ENCODE results near the gene WFDC2.

Gene WFDC2

GRCh38 chr20:45469336-45470261, at the start of gene WFDC2:
WFDC2 (plus strand) TSS chr20:45469753; CDS start chr20:45469782, 29 bp downstream.
- DNase-seq, result no peak

GRCh38 chr20:45420125-45420524, 49.4 kb upstream of the WFDC2 start:
- DNase-seq, result no peak

GRCh38 chr20:45423700-45424099, 45.9 kb upstream of the WFDC2 start:
- DNase-seq, result no peak

- no peak for DNase-seq
Observed at GRCh38 chr20:45425561-45425960, 44.0 kb upstream of the WFDC2 start.

GRCh38 chr20:45426320-45427016, 43.1 kb upstream of the WFDC2 start:
- DNase-seq, result no peak

- DNase-seq, result no peak
Observed at GRCh38 chr20:45427236-45428149, 42.1 kb upstream of the WFDC2 start.

GRCh38 chr20:45429618-45430017, 39.9 kb upstream of the WFDC2 start:
- DNase-seq, result no peak

GRCh38 chr20:45432294-45432693, 37.3 kb upstream of the WFDC2 start:
- DNase-seq, result peak; percentile 50

- no peak for DNase-seq
Observed at GRCh38 chr20:45433316-45433715, 36.2 kb upstream of the WFDC2 start.

GRCh38 chr20:45433976-45434375, 35.6 kb upstream of the WFDC2 start:
- no peak for DNase-seq

GRCh38 chr20:45436732-45437485, 32.6 kb upstream of the WFDC2 start:
- DNase-seq, result peak; percentile 87

- no peak for DNase-seq
Observed at GRCh38 chr20:45440424-45440823, 29.1 kb upstream of the WFDC2 start.

GRCh38 chr20:45440891-45441685, 28.5 kb upstream of the WFDC2 start:
- DNase-seq, result no peak

- DNase-seq, result no peak
Observed at GRCh38 chr20:45441746-45442145, 27.8 kb upstream of the WFDC2 start.

GRCh38 chr20:45444050-45444449, 25.5 kb upstream of the WFDC2 start:
- peak; percentile 49 for DNase-seq

GRCh38 chr20:45445805-45446562, 23.6 kb upstream of the WFDC2 start:
- peak; percentile 29 for DNase-seq

GRCh38 chr20:45448270-45448669, 21.3 kb upstream of the WFDC2 start:
- DNase-seq, result no peak

GRCh38 chr20:45449528-45449927, 20.0 kb upstream of the WFDC2 start:
- no peak for DNase-seq

GRCh38 chr20:45450097-45450818, 19.3 kb upstream of the WFDC2 start:
- DNase-seq, result peak; percentile 52

- no peak for DNase-seq
Observed at GRCh38 chr20:45452238-45452637, 17.3 kb upstream of the WFDC2 start.
